ENCODE results near the gene HSDL1.

The HSDL1 gene

DNA sequence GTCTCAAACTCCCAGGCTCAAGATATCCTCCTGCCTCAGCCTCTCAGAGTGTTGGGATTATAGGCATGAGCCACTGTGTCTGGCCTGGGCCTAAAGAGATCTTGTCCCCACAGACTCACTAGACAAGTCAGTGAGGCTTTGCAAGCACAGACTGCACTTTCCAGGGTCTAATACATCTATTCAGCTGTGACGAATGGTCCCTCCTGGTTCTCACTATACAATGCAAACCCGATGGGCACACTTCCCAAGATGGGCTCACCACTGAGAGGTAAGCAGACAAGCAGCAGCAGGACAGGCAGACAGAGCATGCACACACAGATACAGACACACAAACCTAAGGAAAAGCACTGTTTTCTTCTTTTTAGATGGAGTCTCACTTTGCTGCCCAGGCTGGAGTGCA, 37.1 kb downstream of the HSDL1 start:
- Mint-ChIP-seq H3K27me3 (no peaks in the 10 kb centered on the region), H3K9me3 (no peaks in the 10 kb centered on the region), H3K36me3 (ENCODE audit: insufficient read depth) (peaks cover 21% of the 10 kb centered on the region), H3K4me1 (peaks cover 56% of the 10 kb centered on the region), H3K27ac (ENCODE audit: low read depth) (no peak overlapping the region), H3K4me3 (no peak overlapping the region)
- DNase-seq (ENCODE audit: low spot score in 2 of 2) = no peak
- ATAC-seq (replicated peaks; ENCODE audit: extremely low read depth, poor library complexity, severe bottlenecking) = no peak

GRCh38 chr16:84105948-84106740, 38.8 kb downstream of the HSDL1 start:
- DNase-seq (ENCODE audit: low spot score in 2 of 2) = no peak
- Mint-ChIP-seq H3K4me3 (no peak overlapping the region), H3K27me3 (no peaks in the 10 kb centered on the region), H3K27ac (ENCODE audit: low read depth) (peak overlapping the region; percentile 60), H3K9me3 (no peaks in the 10 kb centered on the region), H3K4me1 (peaks cover 63% of the 10 kb centered on the region), H3K36me3 (ENCODE audit: insufficient read depth) (peaks cover 23% of the 10 kb centered on the region)
- ATAC-seq (replicated peaks; ENCODE audit: extremely low read depth, poor library complexity, severe bottlenecking) = no peak

DNA sequence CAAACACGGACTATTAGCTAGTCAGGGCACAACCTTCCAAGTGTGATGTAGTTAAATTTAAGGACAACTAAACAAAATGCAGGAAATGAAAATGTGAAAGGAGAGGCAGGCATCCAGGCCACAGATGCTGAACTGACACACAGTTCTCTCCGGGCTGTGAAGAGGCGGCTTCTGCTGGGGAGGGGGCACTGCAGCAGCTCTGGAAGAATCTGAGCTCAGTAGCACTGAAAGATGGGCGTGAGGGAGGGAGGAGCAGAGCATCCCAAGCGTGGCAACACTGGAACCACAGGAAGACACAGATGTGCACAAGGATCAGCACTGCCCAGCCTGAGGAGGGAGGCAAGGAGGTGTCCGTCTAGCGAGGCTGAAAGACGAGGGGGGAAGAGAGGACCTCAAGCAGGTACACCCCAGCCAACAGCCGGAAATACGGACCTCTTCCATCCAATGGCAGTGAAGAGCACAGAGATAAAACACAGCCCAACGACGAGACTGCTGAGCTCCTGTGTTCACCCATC, 39.6 kb downstream of the HSDL1 start:
- Mint-ChIP-seq H3K4me3 (no peak overlapping the region), H3K36me3 (ENCODE audit: insufficient read depth) (peaks cover 30% of the 10 kb centered on the region)

GRCh38 chr16:84104231-84104630, 40.7 kb downstream of the HSDL1 start:
- Mint-ChIP-seq H3K27ac (ENCODE audit: low read depth) (peak overlapping the region; percentile 9), H3K4me1 (peaks cover 56% of the 10 kb centered on the region), H3K9me3 (no peaks in the 10 kb centered on the region), H3K36me3 (ENCODE audit: insufficient read depth) (peaks cover 34% of the 10 kb centered on the region), H3K4me3 (no peak overlapping the region), H3K27me3 (no peaks in the 10 kb centered on the region)
- ATAC-seq (replicated peaks; ENCODE audit: extremely low read depth, poor library complexity, severe bottlenecking) = no peak
- no peak for DNase-seq (ENCODE audit: low spot score in 2 of 2)

More for the DNA sequence above, 39.6 kb downstream of the HSDL1 start:
- no peak for DNase-seq (ENCODE audit: low spot score in 2 of 2)
- no peak for ATAC-seq (replicated peaks; ENCODE audit: extremely low read depth, poor library complexity, severe bottlenecking)
- no peaks in the 10 kb centered on the region for H3K27me3 Mint-ChIP-seq
- peak overlapping the region; percentile 9 for H3K27ac Mint-ChIP-seq (ENCODE audit: low read depth)
- H3K4me1 Mint-ChIP-seq = peaks cover 55% of the 10 kb centered on the region
- no peaks in the 10 kb centered on the region for H3K9me3 Mint-ChIP-seq

GRCh38 chr16:84103678-84104077, 41.3 kb downstream of the HSDL1 start:
- no peaks in the 10 kb centered on the region for H3K27me3 Mint-ChIP-seq
- peaks cover 53% of the 10 kb centered on the region for H3K4me1 Mint-ChIP-seq
- no peak for DNase-seq (ENCODE audit: low spot score in 2 of 2)
- no peak overlapping the region for H3K4me3 Mint-ChIP-seq
- no peak overlapping the region for H3K27ac Mint-ChIP-seq (ENCODE audit: low read depth)
- no peaks in the 10 kb centered on the region for H3K9me3 Mint-ChIP-seq
- peaks cover 36% of the 10 kb centered on the region for H3K36me3 Mint-ChIP-seq (ENCODE audit: insufficient read depth)
- no peak for ATAC-seq (replicated peaks; ENCODE audit: extremely low read depth, poor library complexity, severe bottlenecking)

DNA sequence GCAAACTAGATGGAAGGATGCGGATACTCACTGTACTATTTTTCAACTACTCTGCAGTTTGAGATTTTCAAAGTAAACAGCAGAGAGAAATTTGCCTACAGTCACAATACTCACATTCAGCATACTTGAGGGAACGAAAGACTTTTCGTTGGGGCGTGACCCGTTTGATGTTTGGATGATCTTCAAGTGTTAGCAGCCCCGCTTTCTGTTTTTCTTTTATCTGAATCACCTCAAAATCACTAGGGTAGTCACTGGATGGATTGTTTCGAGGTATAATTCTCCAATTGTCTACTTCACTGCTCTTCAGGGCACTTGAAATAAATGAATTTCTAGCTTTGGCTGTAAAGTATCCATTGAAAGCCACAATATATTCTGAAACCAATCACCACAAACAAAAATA, 46.0 kb downstream of the HSDL1 start:
- Mint-ChIP-seq H3K4me1 (peaks cover 27% of the 10 kb centered on the region), H3K4me3 (no peak overlapping the region), H3K27me3 (no peaks in the 10 kb centered on the region), H3K27ac (ENCODE audit: low read depth) (peak overlapping the region; percentile 29), H3K36me3 (ENCODE audit: insufficient read depth) (peaks cover 63% of the 10 kb centered on the region), H3K9me3 (no peaks in the 10 kb centered on the region)
- no peak for ATAC-seq (replicated peaks; ENCODE audit: extremely low read depth, poor library complexity, severe bottlenecking)
- no peak for DNase-seq (ENCODE audit: low spot score in 2 of 2)

DNA sequence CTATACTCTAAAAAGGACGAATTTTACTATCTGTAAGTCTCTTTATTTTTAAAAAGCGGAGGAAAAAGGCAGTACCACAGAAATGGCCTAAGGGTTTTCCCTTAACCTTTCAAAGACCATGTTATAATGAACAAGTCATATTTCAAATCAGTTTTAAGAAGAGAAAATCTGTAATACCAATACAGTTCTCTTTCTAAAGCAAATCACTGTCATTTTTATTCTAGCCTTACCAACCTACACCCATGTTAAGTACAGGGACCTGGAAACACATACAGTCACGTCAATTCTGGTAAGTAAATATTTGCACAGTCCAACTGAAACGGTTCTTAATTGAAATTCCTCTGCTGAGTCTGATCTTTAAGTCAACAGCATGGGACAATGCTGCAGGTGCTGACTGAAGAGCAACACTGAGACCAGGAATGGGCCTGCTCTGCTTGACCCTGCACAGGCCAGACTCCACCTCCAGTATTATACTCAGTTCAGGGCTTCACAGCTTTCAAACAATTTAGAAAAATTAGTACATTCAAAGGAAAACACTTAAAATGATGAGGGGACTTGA, 48.5 kb downstream of the HSDL1 start:
- H3K27ac Mint-ChIP-seq (ENCODE audit: low read depth) = no peak overlapping the region
- peaks cover 83% of the 10 kb centered on the region for H3K36me3 Mint-ChIP-seq (ENCODE audit: insufficient read depth)
- H3K27me3 Mint-ChIP-seq = no peaks in the 10 kb centered on the region
- H3K4me1 Mint-ChIP-seq = peaks cover 9% of the 10 kb centered on the region
- DNase-seq (ENCODE audit: low spot score in 2 of 2) (no peak), ATAC-seq (replicated peaks; ENCODE audit: extremely low read depth, poor library complexity, severe bottlenecking) (no peak)
- H3K4me3 Mint-ChIP-seq = no peak overlapping the region
- no peaks in the 10 kb centered on the region for H3K9me3 Mint-ChIP-seq

- no peak overlapping the region for H3K27ac Mint-ChIP-seq (ENCODE audit: low read depth)
- no peaks in the 10 kb centered on the region for H3K27me3 Mint-ChIP-seq
- DNase-seq (ENCODE audit: low spot score in 2 of 2) = no peak
- peaks cover 85% of the 10 kb centered on the region for H3K36me3 Mint-ChIP-seq (ENCODE audit: insufficient read depth)
- H3K4me1 Mint-ChIP-seq = peaks cover 9% of the 10 kb centered on the region
- no peak overlapping the region for H3K4me3 Mint-ChIP-seq
- H3K9me3 Mint-ChIP-seq = no peaks in the 10 kb centered on the region
- ATAC-seq (replicated peaks; ENCODE audit: extremely low read depth, poor library complexity, severe bottlenecking) = no peak
Observed at GRCh38 chr16:84095466-84095865, 49.5 kb downstream of the HSDL1 start.

GRCh38 chr16:84093879-84094270, 51.1 kb downstream of the HSDL1 start:
- Mint-ChIP-seq H3K9me3 (no peaks in the 10 kb centered on the region), H3K4me3 (no peak overlapping the region), H3K27me3 (no peaks in the 10 kb centered on the region), H3K36me3 (ENCODE audit: insufficient read depth) (peaks cover 86% of the 10 kb centered on the region), H3K4me1 (peaks cover 12% of the 10 kb centered on the region), H3K27ac (ENCODE audit: low read depth) (no peak overlapping the region)
- ATAC-seq (replicated peaks; ENCODE audit: extremely low read depth, poor library complexity, severe bottlenecking) (no peak), DNase-seq (ENCODE audit: low spot score in 2 of 2) (no peak)

DNA sequence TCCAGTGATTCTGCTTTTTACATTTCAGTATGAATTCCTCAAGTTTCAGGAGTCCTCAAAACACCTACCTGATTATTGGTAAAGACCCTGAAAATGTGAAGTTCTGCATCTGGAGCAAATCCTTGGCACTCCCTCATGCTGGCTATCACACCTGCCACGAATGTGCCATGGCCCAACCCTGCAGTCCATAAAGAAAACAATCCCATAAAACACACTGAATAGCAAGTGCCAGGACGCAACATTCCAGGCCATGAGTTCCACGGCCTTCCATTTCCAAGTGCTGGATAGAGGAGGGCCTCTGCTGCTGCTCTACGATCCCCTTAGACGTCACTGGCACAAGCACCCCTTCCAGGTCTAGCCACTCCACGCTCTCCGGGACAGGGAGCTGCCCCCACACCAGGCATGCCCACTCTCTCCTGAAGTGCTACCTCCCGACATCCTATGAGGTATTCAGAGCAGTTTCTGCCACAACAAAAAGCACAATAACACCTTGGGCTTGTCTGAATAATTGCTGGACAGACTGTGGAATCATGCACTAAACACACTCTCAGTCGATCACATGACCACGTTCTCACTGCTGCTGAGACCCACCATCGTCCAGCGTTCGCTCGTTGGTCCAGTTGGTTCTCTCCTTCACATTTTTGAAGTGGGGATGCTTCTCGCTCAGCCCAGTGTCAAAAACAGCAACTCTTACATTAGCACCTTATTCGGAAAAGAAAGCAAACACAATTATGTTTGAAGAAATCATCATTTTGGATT, 51.7 kb downstream of the HSDL1 start:
- no peak overlapping the region for H3K27ac Mint-ChIP-seq (ENCODE audit: low read depth)
- DNase-seq (ENCODE audit: low spot score in 2 of 2) (no peak), ATAC-seq (replicated peaks; ENCODE audit: extremely low read depth, poor library complexity, severe bottlenecking) (no peak)
- H3K9me3 Mint-ChIP-seq = no peaks in the 10 kb centered on the region
- H3K27me3 Mint-ChIP-seq = no peaks in the 10 kb centered on the region
- peaks cover 18% of the 10 kb centered on the region for H3K4me1 Mint-ChIP-seq
- H3K4me3 Mint-ChIP-seq = no peak overlapping the region
- peaks cover 85% of the 10 kb centered on the region for H3K36me3 Mint-ChIP-seq (ENCODE audit: insufficient read depth)

DNA sequence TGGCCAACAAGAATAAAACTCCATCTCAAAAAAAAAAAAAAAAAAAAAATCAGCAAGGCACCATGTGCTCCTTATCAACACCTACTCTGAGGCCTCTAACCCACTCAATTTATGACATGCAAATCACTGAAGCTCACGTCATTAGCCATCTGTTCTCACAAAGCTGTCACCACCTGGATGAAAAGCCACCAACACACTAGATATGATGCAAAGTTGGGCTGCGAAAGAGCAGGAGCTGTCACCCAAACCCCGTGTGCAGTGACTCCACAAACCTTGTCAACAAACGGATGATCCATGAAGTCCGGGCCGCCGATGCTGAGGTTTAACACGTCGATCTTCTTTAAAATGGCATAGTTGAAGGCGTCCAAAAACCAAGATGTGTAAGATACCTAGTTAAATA, 53.5 kb downstream of the HSDL1 start:
- Mint-ChIP-seq H3K9me3 (no peaks in the 10 kb centered on the region), H3K27ac (ENCODE audit: low read depth) (no peak overlapping the region), H3K4me3 (no peak overlapping the region), H3K36me3 (ENCODE audit: insufficient read depth) (peaks cover 81% of the 10 kb centered on the region), H3K4me1 (peaks cover 26% of the 10 kb centered on the region), H3K27me3 (no peaks in the 10 kb centered on the region)
- no peak for DNase-seq (ENCODE audit: low spot score in 2 of 2)
- ATAC-seq (replicated peaks; ENCODE audit: extremely low read depth, poor library complexity, severe bottlenecking) = no peak

GRCh38 chr16:84090211-84090610, 54.8 kb downstream of the HSDL1 start:
- no peak for ATAC-seq (replicated peaks; ENCODE audit: extremely low read depth, poor library complexity, severe bottlenecking)
- no peak overlapping the region for H3K4me3 Mint-ChIP-seq
- H3K9me3 Mint-ChIP-seq = no peaks in the 10 kb centered on the region
- peaks cover 78% of the 10 kb centered on the region for H3K36me3 Mint-ChIP-seq (ENCODE audit: insufficient read depth)
- no peak overlapping the region for H3K27ac Mint-ChIP-seq (ENCODE audit: low read depth)
- peaks cover 32% of the 10 kb centered on the region for H3K4me1 Mint-ChIP-seq
- DNase-seq (ENCODE audit: low spot score in 2 of 2) = no peak
- no peaks in the 10 kb centered on the region for H3K27me3 Mint-ChIP-seq
